ENCODE measurements around the gene TASP1. TPM values are rescaled to one million over a fixed set of nuclear protein-coding genes. Genes with fewer than 3 reads are reported as not detected.
"Not testable (repeated sequence)": the region's sequence is repeated elsewhere in the genome, so short reads cannot be mapped to it uniquely, and the experiment has no call there.

Gene TASP1
- total RNA-seq, 1 donor from 2014 or later = 15.9 TPM

DNA sequence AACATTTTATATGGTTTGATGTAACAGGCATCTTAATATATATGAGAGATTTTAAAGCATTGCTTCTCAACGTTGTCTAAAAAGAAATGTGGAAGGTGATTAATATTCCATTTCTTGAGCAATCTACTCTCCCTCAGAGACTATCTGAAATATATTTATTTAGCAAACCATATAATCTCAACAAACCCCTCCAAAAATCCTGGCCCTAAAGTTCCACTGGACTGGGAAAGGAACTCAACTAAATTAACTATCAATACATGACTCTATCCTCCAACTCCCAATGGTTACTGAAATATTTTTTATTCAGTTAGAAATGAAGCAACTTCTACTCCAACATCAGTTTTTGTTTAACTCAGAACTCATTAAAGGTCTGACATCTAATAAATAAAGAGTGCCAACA is 6.3 kb downstream of the TASP1 start:
- no peak overlapping the region for H3K4me3 Mint-ChIP-seq (ENCODE audit: unreplicated experiment)
- TF ChIP-seq, protein P1, sequence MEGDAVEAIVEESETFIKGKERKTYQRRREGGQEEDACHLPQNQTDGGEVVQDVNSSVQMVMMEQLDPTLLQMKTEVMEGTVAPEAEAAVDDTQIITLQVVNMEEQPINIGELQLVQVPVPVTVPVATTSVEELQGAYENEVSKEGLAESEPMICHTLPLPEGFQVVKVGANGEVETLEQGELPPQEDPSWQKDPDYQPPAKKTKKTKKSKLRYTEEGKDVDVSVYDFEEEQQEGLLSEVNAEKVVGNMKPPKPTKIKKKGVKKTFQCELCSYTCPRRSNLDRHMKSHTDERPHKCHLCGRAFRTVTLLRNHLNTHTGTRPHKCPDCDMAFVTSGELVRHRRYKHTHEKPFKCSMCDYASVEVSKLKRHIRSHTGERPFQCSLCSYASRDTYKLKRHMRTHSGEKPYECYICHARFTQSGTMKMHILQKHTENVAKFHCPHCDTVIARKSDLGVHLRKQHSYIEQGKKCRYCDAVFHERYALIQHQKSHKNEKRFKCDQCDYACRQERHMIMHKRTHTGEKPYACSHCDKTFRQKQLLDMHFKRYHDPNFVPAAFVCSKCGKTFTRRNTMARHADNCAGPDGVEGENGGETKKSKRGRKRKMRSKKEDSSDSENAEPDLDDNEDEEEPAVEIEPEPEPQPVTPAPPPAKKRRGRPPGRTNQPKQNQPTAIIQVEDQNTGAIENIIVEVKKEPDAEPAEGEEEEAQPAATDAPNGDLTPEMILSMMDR (IDR thresholded peaks at IDR 0.05; ENCODE audit: unreplicated experiment) = no peak

GRCh38 chr20:13627525-13627924 is 11.2 kb downstream of the TASP1 start:
- not testable (repeated sequence) for H3K9me3 Mint-ChIP-seq (ENCODE audit: unreplicated experiment); H3K4me3 Mint-ChIP-seq (ENCODE audit: unreplicated experiment); H3K27ac Mint-ChIP-seq (ENCODE audit: unreplicated experiment); DNase-seq (ENCODE audit: low spot score); H3K36me3 Mint-ChIP-seq (ENCODE audit: low read depth, unreplicated experiment); H3K27me3 Mint-ChIP-seq (ENCODE audit: unreplicated experiment); H3K4me1 Mint-ChIP-seq (ENCODE audit: unreplicated experiment)

More for the DNA sequence above, 6.3 kb downstream of the TASP1 start:
- Mint-ChIP-seq H3K9me3 (ENCODE audit: unreplicated experiment) (no peaks in the 10 kb centered on the region), H3K27me3 (ENCODE audit: unreplicated experiment) (peaks cover 2% of the 10 kb centered on the region), H3K36me3 (ENCODE audit: low read depth, unreplicated experiment) (no peaks in the 10 kb centered on the region), H3K27ac (ENCODE audit: unreplicated experiment) (no peak overlapping the region), H3K4me1 (ENCODE audit: unreplicated experiment) (peaks cover 2% of the 10 kb centered on the region)
- DNase-seq (ENCODE audit: low spot score) = no peak

- TF ChIP-seq, protein P1 (IDR thresholded peaks at IDR 0.05; ENCODE audit: unreplicated experiment) = no peak
- Mint-ChIP-seq H3K4me1 (ENCODE audit: unreplicated experiment) (no peaks in the 10 kb centered on the region), H3K4me3 (ENCODE audit: unreplicated experiment) (no peak overlapping the region), H3K9me3 (ENCODE audit: unreplicated experiment) (no peaks in the 10 kb centered on the region), H3K27me3 (ENCODE audit: unreplicated experiment) (no peaks in the 10 kb centered on the region), H3K27ac (ENCODE audit: unreplicated experiment) (no peak overlapping the region), H3K36me3 (ENCODE audit: low read depth, unreplicated experiment) (no peaks in the 10 kb centered on the region)
- DNase-seq (ENCODE audit: low spot score) = no peak
These were observed 12.0 kb downstream of the TASP1 start for GRCh38 chr20:13626724-13627123.

- Mint-ChIP-seq H3K36me3 (ENCODE audit: low read depth, unreplicated experiment) (no peaks in the 10 kb centered on the region), H3K4me3 (ENCODE audit: unreplicated experiment) (no peak overlapping the region), H3K9me3 (ENCODE audit: unreplicated experiment) (no peaks in the 10 kb centered on the region), H3K27me3 (ENCODE audit: unreplicated experiment) (no peaks in the 10 kb centered on the region), H3K4me1 (ENCODE audit: unreplicated experiment) (no peaks in the 10 kb centered on the region), H3K27ac (ENCODE audit: unreplicated experiment) (no peak overlapping the region)
- TF ChIP-seq, protein P1 (IDR thresholded peaks at IDR 0.05; ENCODE audit: unreplicated experiment) = no peak
- no peak for DNase-seq (ENCODE audit: low spot score)
These were observed 13.3 kb downstream of the TASP1 start for GRCh38 chr20:13625304-13625979.

- DNase-seq (ENCODE audit: low spot score); H3K4me1 Mint-ChIP-seq (ENCODE audit: unreplicated experiment); H3K9me3 Mint-ChIP-seq (ENCODE audit: unreplicated experiment); H3K36me3 Mint-ChIP-seq (ENCODE audit: low read depth, unreplicated experiment); H3K27me3 Mint-ChIP-seq (ENCODE audit: unreplicated experiment); H3K27ac Mint-ChIP-seq (ENCODE audit: unreplicated experiment); H3K4me3 Mint-ChIP-seq (ENCODE audit: unreplicated experiment): not testable (repeated sequence)
These were observed 19.3 kb downstream of the TASP1 start for GRCh38 chr20:13619415-13619814.

DNA sequence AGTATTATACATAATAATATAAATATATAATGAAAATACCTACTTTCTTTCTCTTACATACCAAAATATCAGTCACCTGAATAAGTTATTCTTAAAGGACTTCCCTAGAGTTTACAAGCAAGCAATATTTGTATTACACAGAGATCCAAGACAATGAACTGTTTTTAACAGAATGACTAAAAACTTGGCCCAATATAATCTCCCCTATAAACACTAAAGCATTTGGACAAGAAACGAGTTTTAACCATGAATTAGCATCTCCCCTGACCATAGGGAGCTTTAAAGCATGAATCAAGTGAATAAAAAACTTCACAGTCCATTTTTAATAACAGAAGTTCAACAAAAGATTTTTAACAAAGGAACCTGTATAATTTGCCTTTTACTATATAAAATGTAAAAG is 20.3 kb downstream of the TASP1 start:
- H3K4me3 Mint-ChIP-seq (ENCODE audit: unreplicated experiment); H3K27ac Mint-ChIP-seq (ENCODE audit: unreplicated experiment); DNase-seq (ENCODE audit: low spot score); H3K36me3 Mint-ChIP-seq (ENCODE audit: low read depth, unreplicated experiment); H3K27me3 Mint-ChIP-seq (ENCODE audit: unreplicated experiment); H3K9me3 Mint-ChIP-seq (ENCODE audit: unreplicated experiment); H3K4me1 Mint-ChIP-seq (ENCODE audit: unreplicated experiment): not testable (repeated sequence)

GRCh38 chr20:13617585-13617984 is 21.1 kb downstream of the TASP1 start:
- H3K27ac Mint-ChIP-seq (ENCODE audit: unreplicated experiment); H3K9me3 Mint-ChIP-seq (ENCODE audit: unreplicated experiment); H3K4me3 Mint-ChIP-seq (ENCODE audit: unreplicated experiment); DNase-seq (ENCODE audit: low spot score); H3K36me3 Mint-ChIP-seq (ENCODE audit: low read depth, unreplicated experiment); H3K27me3 Mint-ChIP-seq (ENCODE audit: unreplicated experiment); H3K4me1 Mint-ChIP-seq (ENCODE audit: unreplicated experiment): not testable (repeated sequence)

DNA sequence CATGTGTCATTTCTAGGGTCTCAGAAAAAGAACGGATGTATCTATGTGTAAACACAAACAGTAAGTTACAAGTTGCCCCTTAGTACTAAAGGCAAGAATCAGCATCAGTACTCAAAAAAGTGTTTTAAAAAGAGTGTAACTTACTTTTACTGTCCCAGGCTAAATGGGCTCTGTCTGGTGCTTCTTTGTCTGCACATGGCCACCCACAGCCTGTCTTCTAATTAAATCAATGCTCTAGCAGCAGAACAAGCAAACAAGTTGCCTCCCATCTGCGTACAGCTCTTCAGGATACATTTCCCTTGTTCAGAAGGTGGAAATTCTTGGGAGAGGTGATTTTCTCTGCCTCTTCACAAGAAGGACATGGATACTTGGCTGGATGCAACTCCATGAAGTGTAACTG is 22.0 kb downstream of the TASP1 start:
- DNase-seq (ENCODE audit: low spot score) = not testable (repeated sequence)

More for the DNA sequence above, 22.0 kb downstream of the TASP1 start:
- not testable (repeated sequence) for H3K4me3 Mint-ChIP-seq (ENCODE audit: unreplicated experiment); H3K4me1 Mint-ChIP-seq (ENCODE audit: unreplicated experiment); H3K36me3 Mint-ChIP-seq (ENCODE audit: low read depth, unreplicated experiment); H3K27ac Mint-ChIP-seq (ENCODE audit: unreplicated experiment); H3K9me3 Mint-ChIP-seq (ENCODE audit: unreplicated experiment); H3K27me3 Mint-ChIP-seq (ENCODE audit: unreplicated experiment)
